ENCODE results near the gene PUM1. TPM values are rescaled to one million over a fixed set of nuclear protein-coding genes. Genes with fewer than 3 reads are reported as not detected.

PUM1 gene
- total and polyA plus RNA-seq, 2 donors (not counting 3 experiments of a cell fraction or from before 2014, with no cell fraction given): 94.7 to 124 TPM

DNA sequence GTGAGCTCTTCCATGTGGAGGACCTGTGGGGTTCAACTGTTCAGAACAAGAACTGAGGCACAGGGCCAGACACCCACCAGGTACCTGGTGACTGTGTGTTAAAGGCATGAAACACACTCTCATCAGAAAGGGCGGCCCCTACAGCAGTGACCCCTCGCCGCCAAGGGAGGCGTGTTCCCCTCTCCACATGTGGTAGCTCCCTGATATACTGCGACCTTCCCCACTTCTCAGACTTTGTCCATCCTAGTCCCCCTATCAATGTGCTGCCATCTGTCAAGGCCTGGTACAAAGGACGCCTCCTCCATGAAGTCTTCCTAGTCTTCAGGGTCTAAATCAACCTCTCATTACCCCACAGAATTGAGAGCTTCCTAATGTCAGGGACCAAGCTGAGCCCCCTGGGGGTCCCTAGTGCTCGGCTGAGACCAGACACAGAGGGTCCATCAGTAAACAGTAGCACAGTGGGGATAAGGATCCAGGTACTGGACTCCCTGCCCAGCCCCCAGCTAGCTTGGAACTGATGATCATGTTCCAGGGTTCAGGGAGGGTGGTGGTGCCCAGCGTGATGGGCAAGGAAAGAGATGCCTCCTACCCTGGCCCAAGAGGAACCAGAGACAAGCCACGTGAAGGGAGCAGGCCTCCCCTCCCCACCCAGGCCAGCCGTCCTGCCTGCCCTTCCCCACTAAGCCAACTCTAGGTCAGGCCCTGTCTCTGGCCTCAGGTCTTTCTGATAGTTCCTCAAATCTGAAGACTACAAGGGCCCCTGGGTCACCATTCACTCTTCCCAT, 167.3 kb downstream of the PUM1 start:
- Histone ChIP-seq H3K4me2 (ENCODE audit: insufficient read depth, low read length) (no peak overlapping the region), H3K9me1 (replicated peaks; ENCODE audit: control insufficient read depth, extremely low read depth, insufficient read depth, low read length) (no peaks in the 10 kb centered on the region), H3K36me3 (ENCODE audit: control insufficient read depth in 2 of 2, extremely low read depth in 1 of 2, insufficient read depth in 2 of 2, low read length in 2 of 2) (no peaks in the 10 kb centered on the region), H3K4me1 (ENCODE audit: control insufficient read depth, extremely low read depth, insufficient read depth, low read length) (peaks cover 8% of the 10 kb centered on the region), H3K27me3 (ENCODE audit: control insufficient read depth in 2 of 2, insufficient read depth in 2 of 2, low read length in 2 of 2) (no peaks in the 10 kb centered on the region), H4K20me1 (replicated peaks; ENCODE audit: control insufficient read depth, extremely low read depth, insufficient read depth, low read length) (no peaks in the 10 kb centered on the region), H3K4me3 (replicated peaks in 1 of 3; ENCODE audit: insufficient read depth in 1 of 3, low read depth in 1 of 3, low read length in 3 of 3) (no peak overlapping the region), H2AFZ (ENCODE audit: low read depth, low read length) (no peak overlapping the region), H3K27ac (ENCODE audit: insufficient read depth, low read depth, low read length) (no peak overlapping the region), H3K9ac (replicated peaks; ENCODE audit: extremely low read depth, insufficient read depth, low read length) (no peak overlapping the region), H3K79me2 (ENCODE audit: control insufficient read depth, insufficient read depth, low read length) (no peaks in the 10 kb centered on the region), H3K9me3 (replicated peaks; ENCODE audit: control insufficient read depth, insufficient read depth, low read length) (no peaks in the 10 kb centered on the region)
- POLR2A ChIA-PET: no interaction called here
- CTCF ChIA-PET: interaction anchor here (3.5 kb wide), 1 partner anchor 97 kb away, joined by 12 read pairs; no protein-coding TSS in a partner anchor
- TF ChIP-seq FOS (IDR thresholded peaks at IDR 0.05; ENCODE audit: borderline replicate concordance, insufficient read depth, low read length): no peak
- TF ChIP-seq, protein P1, sequence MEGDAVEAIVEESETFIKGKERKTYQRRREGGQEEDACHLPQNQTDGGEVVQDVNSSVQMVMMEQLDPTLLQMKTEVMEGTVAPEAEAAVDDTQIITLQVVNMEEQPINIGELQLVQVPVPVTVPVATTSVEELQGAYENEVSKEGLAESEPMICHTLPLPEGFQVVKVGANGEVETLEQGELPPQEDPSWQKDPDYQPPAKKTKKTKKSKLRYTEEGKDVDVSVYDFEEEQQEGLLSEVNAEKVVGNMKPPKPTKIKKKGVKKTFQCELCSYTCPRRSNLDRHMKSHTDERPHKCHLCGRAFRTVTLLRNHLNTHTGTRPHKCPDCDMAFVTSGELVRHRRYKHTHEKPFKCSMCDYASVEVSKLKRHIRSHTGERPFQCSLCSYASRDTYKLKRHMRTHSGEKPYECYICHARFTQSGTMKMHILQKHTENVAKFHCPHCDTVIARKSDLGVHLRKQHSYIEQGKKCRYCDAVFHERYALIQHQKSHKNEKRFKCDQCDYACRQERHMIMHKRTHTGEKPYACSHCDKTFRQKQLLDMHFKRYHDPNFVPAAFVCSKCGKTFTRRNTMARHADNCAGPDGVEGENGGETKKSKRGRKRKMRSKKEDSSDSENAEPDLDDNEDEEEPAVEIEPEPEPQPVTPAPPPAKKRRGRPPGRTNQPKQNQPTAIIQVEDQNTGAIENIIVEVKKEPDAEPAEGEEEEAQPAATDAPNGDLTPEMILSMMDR (IDR thresholded peaks at IDR 0.05; ENCODE audit: extremely low read depth in 1 of 2, insufficient read depth in 1 of 2, low read depth in 1 of 2, low read length in 2 of 2): no peak
- TF ChIP-seq MAX (IDR thresholded peaks at IDR 0.05; ENCODE audit: insufficient read depth, insufficient read length): no peak
- no peak for TF ChIP-seq GATA2 (IDR thresholded peaks at IDR 0.05; ENCODE audit: insufficient read depth, insufficient read length, low read depth, low read length)
- TF ChIP-seq JUN (IDR thresholded peaks at IDR 0.05; ENCODE audit: borderline replicate concordance, insufficient read depth, insufficient read length, low read depth): no peak
- no peak for TF ChIP-seq EZH2 (IDR thresholded peaks at IDR 0.05; ENCODE audit: borderline replicate concordance, low read depth, low read length, severe bottlenecking)
- no peak for TF ChIP-seq MYC (IDR thresholded peaks at IDR 0.05; ENCODE audit: low read depth, low read length)
- TF ChIP-seq POLR2A (IDR thresholded peaks at IDR 0.05; ENCODE audit: low read depth, low read length): no peak
- no peak for TF ChIP-seq POLR2AphosphoS5 (IDR thresholded peaks at IDR 0.05; ENCODE audit: insufficient read depth, low read depth, low read length)
- no TSS peak for BruUV-seq (replicated peaks)
- intact Hi-C loops (cut with micrococcal nuclease): no loop called here
- DNase-seq (ENCODE audit: low read depth, low spot score): no peak
- dilution Hi-C loops (cut with MboI; ENCODE audit: extremely low pct_ligation_motif_present, low sequenced_read_pairs): no loop called here
- FAIRE-seq: no peak
